Limb (tissue), 2 donors: ENCODE results near the gene ITSN2.
A peak's percentile ranks its signal among the peaks of the same experiment; 100 is the strongest.

Experiments
- DNase-seq, 2 donors: peaks; one replicate each; pipeline ENCODE4 v3.0.0-alpha.2; 2016; ENCODE audit errors: extremely low spot score in 2 of 2

The ITSN2 gene

GRCh38 chr2:24272161-24272802, 88.1 kb downstream of the ITSN2 start:
- no peak for DNase-seq

GRCh38 chr2:24269265-24269664, 91.1 kb downstream of the ITSN2 start:
- no peak for DNase-seq

GRCh38 chr2:24265212-24265611, 95.1 kb downstream of the ITSN2 start:
- no peak for DNase-seq

GRCh38 chr2:24262421-24262970, 97.8 kb downstream of the ITSN2 start:
- no peak for DNase-seq

GRCh38 chr2:24261441-24261840, 98.9 kb downstream of the ITSN2 start:
- no peak for DNase-seq

GRCh38 chr2:24259316-24259715, 101.0 kb downstream of the ITSN2 start:
- peak in 1 of 2 donors; percentile 28 for DNase-seq

GRCh38 chr2:24258718-24259117, 101.6 kb downstream of the ITSN2 start:
- DNase-seq = no peak

GRCh38 chr2:24253303-24253919, 106.9 kb downstream of the ITSN2 start:
- DNase-seq = no peak

- no peak for DNase-seq
Measured at GRCh38 chr2:24247592-24247991, 112.7 kb downstream of the ITSN2 start.

- no peak for DNase-seq
Measured at GRCh38 chr2:24247164-24247563, 113.2 kb downstream of the ITSN2 start.

GRCh38 chr2:24245986-24246776, 114.2 kb downstream of the ITSN2 start:
- DNase-seq = no peak

- DNase-seq = no peak
Measured at GRCh38 chr2:24241528-24241927, 118.8 kb downstream of the ITSN2 start.

GRCh38 chr2:24239553-24239952, 120.8 kb downstream of the ITSN2 start:
- DNase-seq = no peak

- DNase-seq = no peak
Measured at GRCh38 chr2:24238158-24238557, 122.2 kb downstream of the ITSN2 start.

- no peak for DNase-seq
Measured at GRCh38 chr2:24237313-24237712, 123.0 kb downstream of the ITSN2 start.

GRCh38 chr2:24233321-24233720, 127.0 kb downstream of the ITSN2 start:
- no peak for DNase-seq

- no peak for DNase-seq
Measured at GRCh38 chr2:24231461-24231881, 128.9 kb downstream of the ITSN2 start.

GRCh38 chr2:24228470-24228869, 131.9 kb downstream of the ITSN2 start:
- no peak for DNase-seq

- no peak for DNase-seq
Measured at GRCh38 chr2:24225499-24226242, 134.7 kb downstream of the ITSN2 start.

GRCh38 chr2:24222946-24223345, 137.4 kb downstream of the ITSN2 start:
- no peak for DNase-seq

- DNase-seq = no peak
Measured at GRCh38 chr2:24221343-24222050, 138.8 kb downstream of the ITSN2 start.
